Ishikawa (cell line): ENCODE data around the gene WHRN.

Source experiments
- CEBPB ChIP-seq: IDR thresholded peaks from 2 replicates; pipeline ENCODE4 v1.6.1; 2012
- CREB1 ChIP-seq: IDR thresholded peaks from 2 replicates; pipeline ENCODE4 v1.6.1; 2012; ENCODE audit warnings: low read depth
- EGR1 ChIP-seq: IDR thresholded peaks from 2 replicates; pipeline ENCODE4 v1.6.1; 2012
- EP300 ChIP-seq: IDR thresholded peaks from 2 replicates; pipeline ENCODE4 v1.6.1; 2012; ENCODE audit warnings: borderline replicate concordance
- FOXM1 ChIP-seq: IDR thresholded peaks from 2 replicates; pipeline ENCODE4 v1.6.1; 2012; ENCODE audit warnings: low read depth, borderline replicate concordance
- MAX ChIP-seq: IDR thresholded peaks from 2 replicates; pipeline ENCODE4 v1.6.1; 2012
- NFIC ChIP-seq: IDR thresholded peaks from 2 replicates; pipeline ENCODE4 v1.6.1; 2012
- RAD21 ChIP-seq: IDR thresholded peaks from 2 replicates; pipeline ENCODE4 v1.6.1; 2012; ENCODE audit warnings: low read depth
- TAF1 ChIP-seq: IDR thresholded peaks from 2 replicates; pipeline ENCODE4 v1.6.1; 2012; ENCODE audit warnings: low read depth, mild to moderate bottlenecking
- TCF12 ChIP-seq: IDR thresholded peaks from 2 replicates; pipeline ENCODE4 v1.6.1; 2012; ENCODE audit warnings: low read depth
- TEAD4 ChIP-seq: IDR thresholded peaks from 2 replicates; pipeline ENCODE4 v1.6.1; 2012
- YY1 ChIP-seq: IDR thresholded peaks from 2 replicates; pipeline ENCODE4 v1.6.1; 2012; ENCODE audit warnings: low read depth
- ZBTB7A ChIP-seq: IDR thresholded peaks from 2 replicates; pipeline ENCODE4 v1.6.1; 2012; ENCODE audit warnings: low read depth
- TF ChIP-seq, protein P1 (sequence below): IDR thresholded peaks from 2 replicates; pipeline ENCODE4 v1.6.1; 2012
- TF ChIP-seq, protein P2 (sequence below): IDR thresholded peaks from 2 replicates; pipeline ENCODE4 v1.6.1; 2012; ENCODE audit warnings: low read depth, mild to moderate bottlenecking

WHRN gene

DNA sequence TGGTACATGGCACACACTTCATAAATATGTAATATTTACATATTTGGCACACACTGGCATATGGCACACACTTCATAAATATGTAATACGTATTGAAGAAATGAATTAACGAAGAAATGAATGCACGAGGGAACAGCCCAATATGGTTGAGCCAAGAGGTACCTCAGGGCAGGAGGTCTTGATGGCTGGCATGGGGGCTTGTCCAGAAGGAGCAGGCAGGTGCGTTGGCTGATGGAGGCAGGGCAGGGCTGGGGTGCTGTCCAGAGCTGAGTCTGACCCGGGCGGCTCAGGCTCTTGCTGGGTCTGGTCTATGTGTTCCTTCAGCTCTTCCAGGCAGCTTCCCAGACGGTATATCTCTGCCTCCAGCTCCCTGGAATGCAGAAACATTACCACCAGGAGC is 143.7 kb downstream of the WHRN start:
- TF ChIP-seq TAF1 (no peak), TCF12 (no peak), CEBPB (no peak), CREB1 (no peak), YY1 (no peak), FOXM1 (no peak), EGR1 (no peak), TEAD4 (no peak), NFIC (no peak), EP300 (no peak), RAD21 (no peak), ZBTB7A (no peak)
- TF ChIP-seq, protein P1, sequence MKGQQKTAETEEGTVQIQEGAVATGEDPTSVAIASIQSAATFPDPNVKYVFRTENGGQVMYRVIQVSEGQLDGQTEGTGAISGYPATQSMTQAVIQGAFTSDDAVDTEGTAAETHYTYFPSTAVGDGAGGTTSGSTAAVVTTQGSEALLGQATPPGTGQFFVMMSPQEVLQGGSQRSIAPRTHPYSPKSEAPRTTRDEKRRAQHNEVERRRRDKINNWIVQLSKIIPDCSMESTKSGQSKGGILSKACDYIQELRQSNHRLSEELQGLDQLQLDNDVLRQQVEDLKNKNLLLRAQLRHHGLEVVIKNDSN, result no peak
- TF ChIP-seq, protein P2, sequence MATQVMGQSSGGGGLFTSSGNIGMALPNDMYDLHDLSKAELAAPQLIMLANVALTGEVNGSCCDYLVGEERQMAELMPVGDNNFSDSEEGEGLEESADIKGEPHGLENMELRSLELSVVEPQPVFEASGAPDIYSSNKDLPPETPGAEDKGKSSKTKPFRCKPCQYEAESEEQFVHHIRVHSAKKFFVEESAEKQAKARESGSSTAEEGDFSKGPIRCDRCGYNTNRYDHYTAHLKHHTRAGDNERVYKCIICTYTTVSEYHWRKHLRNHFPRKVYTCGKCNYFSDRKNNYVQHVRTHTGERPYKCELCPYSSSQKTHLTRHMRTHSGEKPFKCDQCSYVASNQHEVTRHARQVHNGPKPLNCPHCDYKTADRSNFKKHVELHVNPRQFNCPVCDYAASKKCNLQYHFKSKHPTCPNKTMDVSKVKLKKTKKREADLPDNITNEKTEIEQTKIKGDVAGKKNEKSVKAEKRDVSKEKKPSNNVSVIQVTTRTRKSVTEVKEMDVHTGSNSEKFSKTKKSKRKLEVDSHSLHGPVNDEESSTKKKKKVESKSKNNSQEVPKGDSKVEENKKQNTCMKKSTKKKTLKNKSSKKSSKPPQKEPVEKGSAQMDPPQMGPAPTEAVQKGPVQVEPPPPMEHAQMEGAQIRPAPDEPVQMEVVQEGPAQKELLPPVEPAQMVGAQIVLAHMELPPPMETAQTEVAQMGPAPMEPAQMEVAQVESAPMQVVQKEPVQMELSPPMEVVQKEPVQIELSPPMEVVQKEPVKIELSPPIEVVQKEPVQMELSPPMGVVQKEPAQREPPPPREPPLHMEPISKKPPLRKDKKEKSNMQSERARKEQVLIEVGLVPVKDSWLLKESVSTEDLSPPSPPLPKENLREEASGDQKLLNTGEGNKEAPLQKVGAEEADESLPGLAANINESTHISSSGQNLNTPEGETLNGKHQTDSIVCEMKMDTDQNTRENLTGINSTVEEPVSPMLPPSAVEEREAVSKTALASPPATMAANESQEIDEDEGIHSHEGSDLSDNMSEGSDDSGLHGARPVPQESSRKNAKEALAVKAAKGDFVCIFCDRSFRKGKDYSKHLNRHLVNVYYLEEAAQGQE, result no peak

GRCh38 chr9:114359801-114360200 is 145.5 kb downstream of the WHRN start:
- TF ChIP-seq ZBTB7A (no peak), NFIC (no peak), FOXM1 (no peak), CREB1 (no peak), TCF12 (no peak), TAF1 (no peak), MAX (no peak), RAD21 (no peak), CEBPB (no peak), TEAD4 (no peak), YY1 (no peak)
- TF ChIP-seq, protein P2, result no peak
- TF ChIP-seq, protein P1, result no peak

DNA sequence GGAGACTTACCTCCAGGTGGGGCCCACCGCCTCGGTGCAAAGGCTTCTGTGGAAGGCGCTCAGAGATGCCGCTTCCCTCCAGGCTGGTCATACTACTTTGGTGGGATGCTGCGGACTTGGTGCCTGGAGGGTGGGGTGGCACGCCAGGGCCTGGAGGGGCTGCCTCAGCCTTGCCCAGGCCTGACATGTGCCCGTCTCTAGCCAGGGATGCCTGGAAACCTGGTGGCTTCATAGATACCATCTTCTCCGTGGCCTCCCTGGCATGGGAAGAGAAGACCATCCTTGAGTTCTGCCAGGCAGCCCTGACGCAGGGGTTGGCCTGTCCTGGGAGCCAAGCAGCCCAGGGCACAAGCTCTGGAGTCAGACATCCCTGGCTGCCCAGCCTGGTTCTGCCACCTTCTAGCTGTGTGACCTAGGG is 147.4 kb downstream of the WHRN start:
- TF ChIP-seq CEBPB, result no peak
- no peak for TF ChIP-seq RAD21
- no peak for TF ChIP-seq EGR1
- TF ChIP-seq, protein P1, result no peak
- no peak for TF ChIP-seq NFIC
- TF ChIP-seq ZBTB7A, result no peak
- TF ChIP-seq TCF12, result no peak
- TF ChIP-seq TEAD4, result no peak
- TF ChIP-seq YY1, result no peak
- no peak for TF ChIP-seq TAF1
- TF ChIP-seq FOXM1, result no peak
- TF ChIP-seq, protein P2, result no peak
- TF ChIP-seq CREB1, result no peak
- no peak for TF ChIP-seq MAX

DNA sequence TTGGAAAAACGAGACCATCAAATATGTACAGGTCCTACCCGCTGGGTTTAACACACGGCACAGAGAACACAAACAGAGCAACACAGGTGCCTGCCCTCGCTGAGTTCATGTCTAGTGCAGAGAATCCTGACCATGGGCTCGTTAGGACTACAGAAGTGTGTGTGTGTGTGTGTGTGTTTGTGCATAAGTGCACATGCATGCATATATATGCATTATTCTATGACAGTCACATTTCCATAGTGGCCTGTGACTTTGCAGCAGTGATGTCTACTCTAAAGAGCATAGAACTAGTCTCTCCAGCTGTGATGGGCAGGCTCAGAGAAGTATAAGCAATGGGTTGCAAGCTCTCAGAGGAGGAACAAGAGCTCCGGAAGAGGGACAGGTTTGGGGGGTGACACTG is 147.9 kb downstream of the WHRN start:
- no peak for TF ChIP-seq CREB1
- TF ChIP-seq, protein P1, result no peak
